Fibroblast of lung (primary cell): ENCODE results near the gene TMEM132D. TPM values are rescaled to one million over a fixed set of nuclear protein-coding genes. Genes with fewer than 3 reads are reported as not detected.

Experiments
- DNase-seq, 2 donors: peaks; one replicate each; pipeline versions ENCODE4 v3.0.0 to v3.0.0-alpha.2; 2010; ENCODE audit warnings: low read depth in 2 of 2
- H2AFZ ChIP-seq: 2 replicates; pipeline ENCODE4 v1.5.1; 2012; ENCODE audit warnings: low read length, control low read depth, inconsistent platforms
- H3K27ac ChIP-seq: 2 replicates; pipeline ENCODE4 v1.5.1; 2011; ENCODE audit warnings: low read length, control low read depth; ENCODE audit not compliant: insufficient read depth
- H3K27me3 ChIP-seq: 2 replicates; pipeline ENCODE4 v1.5.1; 2011; ENCODE audit warnings: mild to moderate bottlenecking, low read length; ENCODE audit not compliant: control insufficient read depth, insufficient read depth
- H3K36me3 ChIP-seq: 2 replicates; pipeline ENCODE4 v1.5.1; 2011; ENCODE audit warnings: low read length; ENCODE audit not compliant: control insufficient read depth, insufficient read depth
- H3K4me1 ChIP-seq: 2 replicates; pipeline ENCODE4 v1.5.1; 2011; ENCODE audit warnings: low read length; ENCODE audit not compliant: control insufficient read depth, insufficient read depth; ENCODE audit errors: extremely low read depth
- H3K4me2 ChIP-seq: 2 replicates; pipeline ENCODE4 v1.5.1; 2011; ENCODE audit warnings: low read length, control low read depth; ENCODE audit not compliant: insufficient read depth; ENCODE audit errors: extremely low read depth
- H3K4me3 ChIP-seq, 4 experiments: fragments of 200-600 bp in 1 of 4; sonication (generic) in 1 of 4; replicated peaks in 1 of 4; 2 replicates each; pipeline ENCODE4 v1.5.1; 2011 to 2016; ENCODE audit warnings: low read length in 4 of 4, low read depth in 3 of 4, mild to moderate bottlenecking in 3 of 4, control low read depth in 2 of 4, inconsistent platforms in 1 of 4, mixed read lengths in 1 of 4; ENCODE audit not compliant: insufficient read depth in 1 of 4; ENCODE audit errors: control extremely low read depth in 1 of 4
- H3K79me2 ChIP-seq: 2 replicates; pipeline ENCODE4 v1.5.1; 2012; ENCODE audit warnings: mild to moderate bottlenecking, low read length, inconsistent platforms; ENCODE audit not compliant: control insufficient read depth, insufficient read depth
- H3K9ac ChIP-seq: 2 replicates; pipeline ENCODE4 v1.5.1; 2011; ENCODE audit warnings: mild to moderate bottlenecking, low read length, control low read depth; ENCODE audit not compliant: insufficient read depth
- H3K9me3 ChIP-seq: 2 replicates; pipeline ENCODE4 v1.5.1; 2012; ENCODE audit warnings: low read depth, low read length; ENCODE audit not compliant: control insufficient read depth, insufficient read depth
- H4K20me1 ChIP-seq: 2 replicates; pipeline ENCODE4 v1.5.1; 2011; ENCODE audit warnings: low read length; ENCODE audit not compliant: control insufficient read depth, insufficient read depth; ENCODE audit errors: extremely low read depth
- CTCF ChIP-seq, 2 donors: IDR thresholded peaks in 1 of 2; conservative IDR thresholded peaks in 1 of 2; 1 replicate in 1 of 2; 2 replicates in 1 of 2; pipeline ENCODE4 v1.5.1; 2011 to 2012; ENCODE audit warnings: low read length in 2 of 2, control low read depth in 1 of 2, inconsistent platforms in 1 of 2, low read depth in 1 of 2, mild to moderate bottlenecking in 1 of 2
- EZH2 ChIP-seq: IDR thresholded peaks from 2 replicates; pipeline ENCODE4 v1.5.1; 2012; ENCODE audit warnings: low read length, control low read depth, mild to moderate bottlenecking; ENCODE audit errors: missing control alignments
- polyA plus RNA-seq, 2 donors: library from polyadenylated mRNA; depleted of rRNA in 1 of 2; stranded (reverse) in 1 of 2; unstranded in 1 of 2; fragments of >200 nt; gene quantifications; 2 replicates each; pipeline ENCODE4 v1.2.1, GENCODE V29; 2011 to 2012; ENCODE audit warnings: missing spikeins in 1 of 2
- total RNA-seq: library from RNA; depleted of rRNA; stranded (reverse); fragments of >200 nt; gene quantifications from 2 replicates; pipeline ENCODE4 v1.2.1, GENCODE V29; 2014

TMEM132D gene
- total and polyA plus RNA-seq, 2 donors (not counting 1 experiment from before 2014, with no cell fraction given) = not detected

GRCh38 chr12:129765719-129766118 is 138.1 kb downstream of the TMEM132D start:
- H4K20me1 ChIP-seq = no peaks in the 10 kb centered on the region
- no peak overlapping the region for H3K9ac ChIP-seq
- H3K4me3 ChIP-seq = no peak overlapping the region
- no peaks in the 10 kb centered on the region for H3K27me3 ChIP-seq
- H3K36me3 ChIP-seq = no peaks in the 10 kb centered on the region
- no peaks in the 10 kb centered on the region for H3K79me2 ChIP-seq
- H2AFZ ChIP-seq = no peak overlapping the region
- TF ChIP-seq CTCF (conservative IDR thresholded peaks at IDR 0.05 in 1 of 2, IDR thresholded peaks at IDR 0.05 in 1 of 2; ENCODE audit: low read depth in 1 of 2, low read length in 2 of 2) (no peak), EZH2 (no peak)
- H3K27ac ChIP-seq = no peak overlapping the region
- DNase-seq = no peak
- no peaks in the 10 kb centered on the region for H3K9me3 ChIP-seq
- H3K4me1 ChIP-seq = no peaks in the 10 kb centered on the region
- no peak overlapping the region for H3K4me2 ChIP-seq

DNA sequence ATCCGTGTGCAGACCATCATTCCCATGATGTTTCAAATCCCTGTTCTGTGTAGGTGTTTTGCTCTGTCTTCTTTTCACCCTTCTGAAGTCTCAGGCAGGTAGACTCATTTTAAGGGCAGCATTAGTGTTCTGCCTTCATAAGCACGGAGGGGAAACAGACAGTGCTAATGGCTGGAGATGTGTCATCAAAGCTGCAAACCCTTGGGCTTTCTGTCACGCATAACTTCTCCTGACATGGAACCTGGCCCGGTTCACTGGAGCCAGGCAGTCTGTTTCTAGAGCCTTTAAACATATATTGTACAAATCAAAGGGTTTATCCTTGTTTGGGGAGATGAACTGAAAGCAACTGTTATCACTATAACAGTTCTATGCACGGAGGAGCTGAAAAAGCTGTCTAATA is 141.4 kb downstream of the TMEM132D start:
- TF ChIP-seq CTCF (conservative IDR thresholded peaks at IDR 0.05 in 1 of 2, IDR thresholded peaks at IDR 0.05 in 1 of 2; ENCODE audit: low read depth in 1 of 2, low read length in 2 of 2) (no peak), EZH2 (no peak)
- Histone ChIP-seq H3K27ac (no peak overlapping the region), H3K4me3 (no peak overlapping the region), H3K9me3 (no peaks in the 10 kb centered on the region), H3K4me1 (no peaks in the 10 kb centered on the region), H3K27me3 (no peaks in the 10 kb centered on the region), H4K20me1 (no peaks in the 10 kb centered on the region), H3K9ac (no peak overlapping the region), H3K4me2 (no peak overlapping the region), H3K79me2 (no peaks in the 10 kb centered on the region), H2AFZ (no peak overlapping the region), H3K36me3 (no peaks in the 10 kb centered on the region)
- DNase-seq = no peak

GRCh38 chr12:129753586-129753985 is 150.2 kb downstream of the TMEM132D start:
- Histone ChIP-seq H4K20me1 (no peaks in the 10 kb centered on the region), H3K9me3 (no peaks in the 10 kb centered on the region), H3K27ac (no peak overlapping the region), H2AFZ (no peak overlapping the region), H3K79me2 (no peaks in the 10 kb centered on the region), H3K4me1 (no peaks in the 10 kb centered on the region), H3K4me3 (no peak overlapping the region), H3K36me3 (no peaks in the 10 kb centered on the region), H3K27me3 (no peaks in the 10 kb centered on the region), H3K9ac (no peak overlapping the region), H3K4me2 (no peak overlapping the region)
- TF ChIP-seq CTCF (conservative IDR thresholded peaks at IDR 0.05 in 1 of 2, IDR thresholded peaks at IDR 0.05 in 1 of 2; ENCODE audit: low read depth in 1 of 2, low read length in 2 of 2) (no peak), EZH2 (no peak)
- DNase-seq = peak in 1 of 2 donors; percentile 86
